ENCODE data around the gene SHISA9.

SHISA9 gene

GRCh38 chr16:12925026-12925800, 23.8 kb downstream of the SHISA9 start:
- TF ChIP-seq CTCF (conservative IDR thresholded peaks at IDR 0.05; ENCODE audit: low read depth, low read length): no peak
- H3K4me3 ChIP-seq (ENCODE audit: low read depth, low read length): no peak overlapping the region
- no peak for DNase-seq (ENCODE audit: low read depth)

GRCh38 chr16:12927591-12927990, 26.2 kb downstream of the SHISA9 start:
- H3K4me3 ChIP-seq (ENCODE audit: low read depth, low read length): no peak overlapping the region
- TF ChIP-seq CTCF (conservative IDR thresholded peaks at IDR 0.05; ENCODE audit: low read depth, low read length): no peak
- no peak for DNase-seq (ENCODE audit: low read depth)

GRCh38 chr16:12930881-12931280, 29.5 kb downstream of the SHISA9 start:
- DNase-seq (ENCODE audit: low read depth): no peak
- H3K4me3 ChIP-seq (ENCODE audit: low read depth, low read length): no peak overlapping the region
- TF ChIP-seq CTCF (conservative IDR thresholded peaks at IDR 0.05; ENCODE audit: low read depth, low read length): no peak

- DNase-seq (ENCODE audit: low read depth): no peak
- no peak for TF ChIP-seq CTCF (conservative IDR thresholded peaks at IDR 0.05; ENCODE audit: low read depth, low read length)
These were observed 35.0 kb downstream of the SHISA9 start for GRCh38 chr16:12936391-12936790.

GRCh38 chr16:12941896-12942295, 40.5 kb downstream of the SHISA9 start:
- H3K4me3 ChIP-seq (ENCODE audit: low read depth, low read length): no peak overlapping the region
- DNase-seq (ENCODE audit: low read depth): no peak
- no peak for TF ChIP-seq CTCF (conservative IDR thresholded peaks at IDR 0.05; ENCODE audit: low read depth, low read length)

More at GRCh38 chr16:12936391-12936790, 35.0 kb downstream of the SHISA9 start:
- H3K4me3 ChIP-seq (ENCODE audit: low read depth, low read length): no peak overlapping the region

- no peak for TF ChIP-seq CTCF (conservative IDR thresholded peaks at IDR 0.05; ENCODE audit: low read depth, low read length)
- no peak overlapping the region for H3K4me3 ChIP-seq (ENCODE audit: low read depth, low read length)
- no peak for DNase-seq (ENCODE audit: low read depth)
These were observed 41.5 kb downstream of the SHISA9 start for GRCh38 chr16:12942861-12943260.

GRCh38 chr16:12944300-12944699, 42.9 kb downstream of the SHISA9 start:
- no peak for DNase-seq (ENCODE audit: low read depth)
- no peak overlapping the region for H3K4me3 ChIP-seq (ENCODE audit: low read depth, low read length)
- TF ChIP-seq CTCF (conservative IDR thresholded peaks at IDR 0.05; ENCODE audit: low read depth, low read length): no peak

All from choroid plexus epithelial cell (primary cell).